PC-3 (cell line): Measurements from ENCODE around the gene TSBP1. TPM values are rescaled to one million over a fixed set of nuclear protein-coding genes. Genes with fewer than 3 reads are reported as not detected.

Experiments used
- ATAC-seq: fragments of 200-7000 bp; cut with Tn5 transposase; 2 replicates; pipeline ENCODE4 v1.9.1; 2020; ENCODE audit warnings: mild to moderate bottlenecking, moderate library complexity
- BruUV-seq: library from RNA; stranded (reverse); fragments of 400-500 nt; replicated peaks from 2 replicates; lab custom pipeline; 2021; lab: Mats Ljungman, UMichigan
- CTCF ChIA-PET: fragments of 300-600 bp; sonication (Branson Sonifier 250); formaldehyde crosslinking; loops from one replicate; lab custom pipeline; 2022; ENCODE audit warnings: antibody characterized with exemption; lab: Charles Lee
- POLR2A ChIA-PET: fragments of 300-600 bp; sonication (Branson Sonifier 250); formaldehyde crosslinking; loops from one replicate; lab custom pipeline; 2022; ENCODE audit warnings: antibody characterized with exemption; ENCODE audit not compliant: unreplicated experiment; lab: Charles Lee
- DNase-seq: peaks from one replicate; pipeline ENCODE4 v3.0.0-alpha.2; 2015
- H2AFZ ChIP-seq: fragments of 300-600 bp; sonication (generic); 2 replicates; pipeline ENCODE4 v1.6.0; 2016; ENCODE audit warnings: antibody characterized with exemption, low read length
- H3F3A ChIP-seq: fragments of 300-600 bp; sonication (generic); one replicate; pipeline ENCODE4 v1.6.0; 2017; ENCODE audit warnings: antibody characterized with exemption, low read length, control low read depth, mild to moderate bottlenecking; ENCODE audit not compliant: unreplicated experiment
- H3K27ac ChIP-seq: fragments of 300-600 bp; sonication (generic); 2 replicates; pipeline ENCODE4 v1.5.1; 2016; ENCODE audit warnings: mild to moderate bottlenecking, low read length
- H3K27me3 ChIP-seq: fragments of 300-600 bp; sonication (generic); 2 replicates; pipeline ENCODE4 v1.6.1; 2016; ENCODE audit warnings: low read length, mixed read lengths
- H3K36me3 ChIP-seq: fragments of 300-600 bp; sonication (generic); 2 replicates; pipeline ENCODE4 v1.6.1; 2016; ENCODE audit warnings: low read depth, mixed run types, low read length, mixed read lengths
- H3K4me1 ChIP-seq: fragments of 300-600 bp; sonication (generic); 2 replicates; pipeline ENCODE4 v1.5.1; 2016; ENCODE audit warnings: low read length; ENCODE audit not compliant: insufficient read depth
- H3K4me2 ChIP-seq: fragments of 300-600 bp; sonication (generic); 2 replicates; pipeline ENCODE4 v1.6.0; 2016; ENCODE audit warnings: low read length
- H3K4me3 ChIP-seq: fragments of 300-600 bp; sonication (generic); 2 replicates; pipeline ENCODE4 v1.5.1; 2016; ENCODE audit warnings: mild to moderate bottlenecking, low read length, mixed read lengths
- H3K79me2 ChIP-seq: fragments of 300-600 bp; sonication (generic); 2 replicates; pipeline ENCODE4 v1.6.1; 2017; ENCODE audit warnings: low read length, mixed read lengths
- H3K9ac ChIP-seq: fragments of 300-600 bp; sonication (generic); 2 replicates; pipeline ENCODE4 v1.6.0; 2016; ENCODE audit warnings: mild to moderate bottlenecking, low read length
- H3K9me2 ChIP-seq: fragments of 300-600 bp; sonication (generic); replicated peaks from 2 replicates; pipeline ENCODE4 v1.6.1; 2016; ENCODE audit warnings: mixed run types, low read length, mixed read lengths
- H3K9me3 ChIP-seq: fragments of 300-600 bp; sonication (generic); 2 replicates; pipeline ENCODE4 v1.6.1; 2016; ENCODE audit warnings: low read length, mixed read lengths
- H4K20me1 ChIP-seq: fragments of 300-600 bp; sonication (generic); 2 replicates; pipeline ENCODE4 v1.6.1; 2016; ENCODE audit warnings: low read length, mixed read lengths
- EZH2 ChIP-seq: fragments of 300-600 bp; sonication (generic); IDR thresholded peaks from one replicate; pipeline ENCODE4 v1.6.1; 2017; ENCODE audit warnings: antibody characterized with exemption, mild to moderate bottlenecking, low read length; ENCODE audit not compliant: unreplicated experiment
- EZH2phosphoT487 ChIP-seq: fragments of 300-600 bp; sonication (generic); IDR thresholded peaks from 2 replicates; pipeline ENCODE4 v1.6.1; 2018; ENCODE audit warnings: mild to moderate bottlenecking, antibody characterized with exemption, low read length, borderline replicate concordance
- intact Hi-C: fragments of 100-400 bp; cut with micrococcal nuclease; formaldehyde crosslinking; loops from 2 replicates; pipeline ENCODE4 v1.9.0; 2023
- total RNA-seq: library from RNA; depleted of rRNA; stranded (reverse); fragments of >200 nt; gene quantifications from 2 replicates; pipeline ENCODE4 v1.2.3, GENCODE V29; 2014
- TF ChIP-seq, protein P1 (sequence below): fragments of 300-600 bp; sonication (generic); conservative IDR thresholded peaks from 2 replicates; pipeline ENCODE4 v1.5.1; 2017; ENCODE audit warnings: antibody characterized with exemption, low read depth, mild to moderate bottlenecking, low read length

Gene TSBP1
- total RNA-seq, 1 experiment from 2014 or later: not detected

GRCh38 chr6:32410906-32411305 lies 39.2 kb upstream of the TSBP1 start:
- intact Hi-C loops: loop anchor here (5.0 kb wide), 1 partner anchor 44 kb away; no protein-coding TSS in a partner anchor
- CTCF ChIA-PET: no interaction called here

GRCh38 chr6:32406857-32407256 lies 35.2 kb upstream of the TSBP1 start, which contains the start of gene BTNL2:
Gene BTNL2, minus strand, starts transcription at chr6:32407181. Its CDS starts 58 bp downstream, at chr6:32407123.
- Histone ChIP-seq H3K79me2 (no peaks in the 10 kb centered on the region), H3K4me3 (no peak within 1 kb of the TSS), H3K36me3 (no peaks in the 10 kb centered on the region), H3K4me1 (no peaks in the 10 kb centered on the region), H3K27me3 (peaks cover 23% of the 10 kb centered on the region; the same call in 1 of the 2 replicates), H3K4me2 (no peak within 1 kb of the TSS), H3K9me2 (no peaks in the 10 kb centered on the region), H3F3A (no peaks in the 10 kb centered on the region), H3K9ac (no peak within 1 kb of the TSS), H3K9me3 (no peaks in the 10 kb centered on the region), H2AFZ (no peak within 1 kb of the TSS), H4K20me1 (no peaks in the 10 kb centered on the region), H3K27ac (no peak within 1 kb of the TSS)
- DNase-seq (no peak), ATAC-seq (no peak)
- ChIA-PET CTCF (no interaction called here), POLR2A (no interaction called here)
- intact Hi-C loops: no loop called here
- TF ChIP-seq, protein P1, sequence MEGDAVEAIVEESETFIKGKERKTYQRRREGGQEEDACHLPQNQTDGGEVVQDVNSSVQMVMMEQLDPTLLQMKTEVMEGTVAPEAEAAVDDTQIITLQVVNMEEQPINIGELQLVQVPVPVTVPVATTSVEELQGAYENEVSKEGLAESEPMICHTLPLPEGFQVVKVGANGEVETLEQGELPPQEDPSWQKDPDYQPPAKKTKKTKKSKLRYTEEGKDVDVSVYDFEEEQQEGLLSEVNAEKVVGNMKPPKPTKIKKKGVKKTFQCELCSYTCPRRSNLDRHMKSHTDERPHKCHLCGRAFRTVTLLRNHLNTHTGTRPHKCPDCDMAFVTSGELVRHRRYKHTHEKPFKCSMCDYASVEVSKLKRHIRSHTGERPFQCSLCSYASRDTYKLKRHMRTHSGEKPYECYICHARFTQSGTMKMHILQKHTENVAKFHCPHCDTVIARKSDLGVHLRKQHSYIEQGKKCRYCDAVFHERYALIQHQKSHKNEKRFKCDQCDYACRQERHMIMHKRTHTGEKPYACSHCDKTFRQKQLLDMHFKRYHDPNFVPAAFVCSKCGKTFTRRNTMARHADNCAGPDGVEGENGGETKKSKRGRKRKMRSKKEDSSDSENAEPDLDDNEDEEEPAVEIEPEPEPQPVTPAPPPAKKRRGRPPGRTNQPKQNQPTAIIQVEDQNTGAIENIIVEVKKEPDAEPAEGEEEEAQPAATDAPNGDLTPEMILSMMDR: no peak
- TF ChIP-seq EZH2 (no peak), EZH2phosphoT487 (no peak)
- no TSS peak for BruUV-seq

More at GRCh38 chr6:32410906-32411305, 39.2 kb upstream of the TSBP1 start:
- Histone ChIP-seq H3K4me3 (no peak overlapping the region), H3K4me2 (no peak overlapping the region), H4K20me1 (no peaks in the 10 kb centered on the region), H2AFZ (no peak overlapping the region), H3K9me3 (no peaks in the 10 kb centered on the region), H3K27me3 (no peaks in the 10 kb centered on the region; the same call in 1 of the 2 replicates), H3K36me3 (no peaks in the 10 kb centered on the region), H3K79me2 (no peaks in the 10 kb centered on the region), H3K4me1 (peaks cover 4% of the 10 kb centered on the region; the same call in 1 of the 2 replicates), H3K9me2 (no peaks in the 10 kb centered on the region), H3F3A (no peaks in the 10 kb centered on the region), H3K27ac (no peak overlapping the region), H3K9ac (no peak overlapping the region)
- TF ChIP-seq EZH2 (no peak), EZH2phosphoT487 (no peak)
- TF ChIP-seq, protein P1: no peak
- BruUV-seq: no TSS peak
- POLR2A ChIA-PET: no interaction called here
- ATAC-seq: no peak
- no peak for DNase-seq

DNA sequence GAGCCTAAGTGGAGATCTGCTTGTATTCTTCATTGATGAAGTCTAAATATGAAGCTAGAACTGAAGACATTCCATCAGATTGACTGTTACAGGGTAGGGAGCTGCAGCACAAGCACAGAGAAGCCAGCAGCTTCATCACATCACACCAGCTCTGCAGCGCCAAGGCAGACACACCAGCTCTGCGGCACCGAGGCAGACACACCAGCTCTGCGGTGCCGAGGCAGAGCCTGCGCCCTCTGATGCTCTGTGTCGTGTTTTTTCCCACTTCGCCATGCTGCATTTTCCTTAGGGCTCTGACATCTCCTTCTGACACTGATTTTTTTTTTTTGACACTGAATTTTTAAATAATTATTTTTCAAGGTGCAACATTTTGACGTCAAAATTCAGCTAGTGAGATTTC lies 34.5 kb upstream of the TSBP1 start:
- no peak for DNase-seq
- POLR2A ChIA-PET: no interaction called here
- CTCF ChIA-PET: no interaction called here
- Histone ChIP-seq H4K20me1 (no peaks in the 10 kb centered on the region), H3K9me2 (no peaks in the 10 kb centered on the region), H3K4me3 (no peak overlapping the region), H3K79me2 (no peaks in the 10 kb centered on the region), H2AFZ (no peak overlapping the region), H3K27ac (no peak overlapping the region), H3K27me3 (peaks cover 23% of the 10 kb centered on the region; the same call in 1 of the 2 replicates), H3K36me3 (no peaks in the 10 kb centered on the region), H3K4me1 (no peaks in the 10 kb centered on the region), H3K4me2 (no peak overlapping the region), H3F3A (no peaks in the 10 kb centered on the region), H3K9ac (no peak overlapping the region), H3K9me3 (no peaks in the 10 kb centered on the region)
- no peak for TF ChIP-seq EZH2
- TF ChIP-seq, protein P1: no peak
- no peak for TF ChIP-seq EZH2phosphoT487
- ATAC-seq: no peak
- BruUV-seq: no TSS peak
- intact Hi-C loops: no loop called here
